B cell (primary cell): ENCODE data around the gene PIK3C2G. TPM values are rescaled to one million over a fixed set of nuclear protein-coding genes. Genes with fewer than 3 reads are reported as not detected.

Experiments
- ATAC-seq: fragments of 200-7000 bp; cut with Tn5 transposase; one replicate; pipeline ENCODE4 v1.10.0; 2021; ENCODE audit warnings: low read depth, mild to moderate bottlenecking, moderate number of reproducible peaks, moderate library complexity
- CTCF ChIA-PET: fragments of 350-600 bp; sonication (Branson Sonifier 250); formaldehyde crosslinking; loops from one replicate; lab custom pipeline; 2021; ENCODE audit warnings: antibody characterized with exemption, inconsistent platforms; lab: Charles Lee
- POLR2A ChIA-PET: fragments of 350-600 bp; sonication (Branson Sonifier 250); formaldehyde crosslinking; loops from one replicate; lab custom pipeline; 2021; ENCODE audit warnings: antibody characterized with exemption; lab: Charles Lee
- DNase-seq: peaks from one replicate; pipeline ENCODE4 v3.0.0; 2013
- H2AFZ ChIP-seq: 2 replicates; pipeline ENCODE4 v1.6.1; 2012; ENCODE audit warnings: mild to moderate bottlenecking, low read depth, low read length; ENCODE audit not compliant: insufficient read depth, poor library complexity, severe bottlenecking
- H3K27ac ChIP-seq, 2 donors: 1 replicate in 1 of 2; 2 replicates in 1 of 2; pipeline ENCODE4 v1.5.1; 2012 to 2013; ENCODE audit warnings: low read length in 2 of 2, mild to moderate bottlenecking in 2 of 2, moderate library complexity in 1 of 2
- H3K27me3 ChIP-seq, 4 experiments: fragments of 200-600 bp in 1 of 4; sonication (generic) in 1 of 4; replicated peaks in 1 of 4; 1 replicate in 2 of 4; 2 replicates in 2 of 4; pipeline versions ENCODE4 v1.6.1 to v1.7.0; 2013 to 2016; ENCODE audit warnings: low read length in 3 of 4, mild to moderate bottlenecking in 2 of 4, mixed read lengths in 1 of 4, moderate library complexity in 1 of 4; ENCODE audit not compliant: insufficient read depth in 4 of 4, control insufficient read depth in 3 of 4; ENCODE audit errors: control extremely low read depth in 1 of 4
- H3K36me3 ChIP-seq, 2 experiments: replicated peaks in 1 of 2; 1 replicate in 1 of 2; 2 replicates in 1 of 2; pipeline versions ENCODE4 v1.6.1 to v1.7.1; 2013; ENCODE audit warnings: low read length in 1 of 2; ENCODE audit not compliant: insufficient read depth in 2 of 2, control insufficient read depth in 1 of 2; ENCODE audit errors: control extremely low read depth in 1 of 2, extremely low read depth in 1 of 2
- H3K4me1 ChIP-seq, 2 donors: fragments of 200-600 bp in 1 of 2; sonication (generic) in 1 of 2; 1 replicate in 1 of 2; 2 replicates in 1 of 2; pipeline versions ENCODE4 v1.5.1 to v1.6.1; 2013 to 2017; ENCODE audit warnings: low read length in 2 of 2; ENCODE audit not compliant: control insufficient read depth in 2 of 2, insufficient read depth in 2 of 2
- H3K4me2 ChIP-seq: replicated peaks from 2 replicates; pipeline ENCODE3; 2012; ENCODE audit warnings: mild to moderate bottlenecking, low read depth, low read length; ENCODE audit not compliant: poor library complexity, severe bottlenecking
- H3K4me3 ChIP-seq, 5 experiments: fragments of 200-600 bp in 1 of 5; sonication (generic) in 1 of 5; 1 replicate in 3 of 5; 2 replicates in 2 of 5; pipeline versions ENCODE4 v1.5.1 to v1.7.0; 2011 to 2016; ENCODE audit warnings: low read length in 4 of 5, mild to moderate bottlenecking in 4 of 5, low read depth in 2 of 5, control low read depth in 1 of 5, moderate library complexity in 1 of 5; ENCODE audit not compliant: insufficient read depth in 1 of 5; ENCODE audit errors: control extremely low read depth in 1 of 5, extremely low read depth in 1 of 5
- H3K79me2 ChIP-seq: fragments of 200-600 bp; sonication (generic); one replicate; pipeline ENCODE4 v1.6.0; 2016; ENCODE audit warnings: low read length; ENCODE audit not compliant: control insufficient read depth, insufficient read depth
- H3K9ac ChIP-seq: fragments of 200-600 bp; sonication (generic); 2 replicates; pipeline ENCODE4 v1.6.1; 2017; ENCODE audit warnings: mild to moderate bottlenecking, low read length, moderate library complexity
- H3K9me3 ChIP-seq, 3 donors: one replicate each; pipeline versions ENCODE4 v1.6.1 to v1.7.1; 2013; ENCODE audit warnings: low read length in 2 of 3; ENCODE audit not compliant: control insufficient read depth in 2 of 3, insufficient read depth in 1 of 3; ENCODE audit errors: control extremely low read depth in 1 of 3
- H4K20me1 ChIP-seq: 2 replicates; pipeline ENCODE4 v1.6.0; 2012; ENCODE audit warnings: mild to moderate bottlenecking, low read length; ENCODE audit not compliant: insufficient read depth, control insufficient read depth, poor library complexity, severe bottlenecking
- H3K27ac Mint-ChIP-seq: one replicate; pipeline ENCODE4 v1.8.0; 2021; ENCODE audit warnings: mixed read lengths
- H3K27me3 Mint-ChIP-seq: one replicate; pipeline ENCODE4 v1.8.0; 2021; ENCODE audit warnings: mixed read lengths
- H3K4me1 Mint-ChIP-seq: one replicate; pipeline ENCODE4 v1.8.0; 2021; ENCODE audit warnings: mixed read lengths
- H3K4me3 Mint-ChIP-seq: one replicate; pipeline ENCODE4 v1.8.0; 2021; ENCODE audit warnings: mixed read lengths
- H3K9me3 Mint-ChIP-seq: one replicate; pipeline ENCODE4 v1.8.0; 2022; ENCODE audit warnings: mixed read lengths; ENCODE audit not compliant: insufficient read depth
- EZH2 ChIP-seq: IDR thresholded peaks from 2 replicates; pipeline ENCODE4 v1.6.1; 2012; ENCODE audit warnings: borderline replicate concordance, low read depth, mild to moderate bottlenecking, moderate library complexity, low read length; ENCODE audit not compliant: insufficient read depth, poor library complexity, severe bottlenecking
- intact Hi-C: fragments of 100-400 bp; cut with micrococcal nuclease; formaldehyde crosslinking; loops from one replicate; pipeline ENCODE4 v1.10.0; 2022
- polyA plus RNA-seq: library from polyadenylated mRNA; depleted of rRNA; stranded (reverse); fragments of >200 nt; gene quantifications from 2 replicates; pipeline ENCODE4 v1.2.3, GENCODE V29; 2012
- total RNA-seq, 2 donors: library from RNA; stranded (reverse); fragments of 120-200 nt in 1 of 2; gene quantifications; 1 replicate in 1 of 2; 2 replicates in 1 of 2; pipeline versions ENCODE4 v1.2.3 to v1.2.4, GENCODE V29; 2013 to 2022
- TF ChIP-seq, protein P1 (sequence below): fragments of 200-600 bp; IDR thresholded peaks from one replicate; pipeline ENCODE4 v1.8.0; 2022; ENCODE audit warnings: antibody characterized with exemption, mild to moderate bottlenecking

Gene PIK3C2G
- total and polyA plus RNA-seq, 2 donors (not counting 1 experiment from before 2014, with no cell fraction given): not detected

GRCh38 chr12:18696971-18697602 is 435.8 kb downstream of the PIK3C2G start:
- Histone ChIP-seq H3K4me3 (no peak overlapping the region), H2AFZ (no peak overlapping the region), H3K9ac (no peak overlapping the region), H3K36me3 (no peaks in the 10 kb centered on the region), H4K20me1 (no peaks in the 10 kb centered on the region), H3K4me2 (no peak overlapping the region), H3K9me3 (peaks cover 0 to 2% (median 0%) of the 10 kb centered on the region in 3 donors), H3K27me3 (no peaks in the 10 kb centered on the region), H3K27ac (no peak overlapping the region), H3K4me1 (no peaks in the 10 kb centered on the region), H3K79me2 (no peaks in the 10 kb centered on the region)
- CTCF ChIA-PET: no interaction called here
- H3K27me3 Mint-ChIP-seq: no peaks in the 10 kb centered on the region
- POLR2A ChIA-PET: no interaction called here
- no peaks in the 10 kb centered on the region for H3K4me1 Mint-ChIP-seq
- H3K4me3 Mint-ChIP-seq: no peak overlapping the region
- H3K27ac Mint-ChIP-seq: no peak overlapping the region
- TF ChIP-seq, protein P1, sequence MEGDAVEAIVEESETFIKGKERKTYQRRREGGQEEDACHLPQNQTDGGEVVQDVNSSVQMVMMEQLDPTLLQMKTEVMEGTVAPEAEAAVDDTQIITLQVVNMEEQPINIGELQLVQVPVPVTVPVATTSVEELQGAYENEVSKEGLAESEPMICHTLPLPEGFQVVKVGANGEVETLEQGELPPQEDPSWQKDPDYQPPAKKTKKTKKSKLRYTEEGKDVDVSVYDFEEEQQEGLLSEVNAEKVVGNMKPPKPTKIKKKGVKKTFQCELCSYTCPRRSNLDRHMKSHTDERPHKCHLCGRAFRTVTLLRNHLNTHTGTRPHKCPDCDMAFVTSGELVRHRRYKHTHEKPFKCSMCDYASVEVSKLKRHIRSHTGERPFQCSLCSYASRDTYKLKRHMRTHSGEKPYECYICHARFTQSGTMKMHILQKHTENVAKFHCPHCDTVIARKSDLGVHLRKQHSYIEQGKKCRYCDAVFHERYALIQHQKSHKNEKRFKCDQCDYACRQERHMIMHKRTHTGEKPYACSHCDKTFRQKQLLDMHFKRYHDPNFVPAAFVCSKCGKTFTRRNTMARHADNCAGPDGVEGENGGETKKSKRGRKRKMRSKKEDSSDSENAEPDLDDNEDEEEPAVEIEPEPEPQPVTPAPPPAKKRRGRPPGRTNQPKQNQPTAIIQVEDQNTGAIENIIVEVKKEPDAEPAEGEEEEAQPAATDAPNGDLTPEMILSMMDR: no peak
- TF ChIP-seq EZH2: no peak
- no peak for ATAC-seq
- H3K9me3 Mint-ChIP-seq: peaks cover 2% of the 10 kb centered on the region
- DNase-seq: no peak
- intact Hi-C loops: no loop called here

Other genes starting within 250 kb of the PIK3C2G start
- gene RERGL, start 171.3 kb upstream of the PIK3C2G start, total RNA-seq: not detected in 2 replicates
- not detected in 2 replicates for gene RERGL, start 171.3 kb upstream of the PIK3C2G start, polyA plus RNA-seq